K562 (cell line): ENCODE results near the gene ABRAXAS1. TPM values are rescaled to one million over a fixed set of nuclear protein-coding genes. Genes with fewer than 3 reads are reported as not detected.
A peak's percentile ranks its signal among the peaks of the same experiment; 100 is the strongest.

ENCODE experiments used
- GATAD2B ChIP-seq: fragments of 450-650 bp; IDR thresholded peaks from 2 replicates; pipeline ENCODE4 v1.6.1; 2017; ENCODE audit warnings: mild to moderate bottlenecking, borderline replicate concordance
- SMAD4 ChIP-seq: fragments of 250-450 bp; sonication (Bioruptor Pico); conservative IDR thresholded peaks from 2 replicates; pipeline ENCODE4 v1.8.0; 2021; ENCODE audit warnings: inconsistent platforms, mild to moderate bottlenecking, moderate library complexity
- ZBTB5 ChIP-seq: fragments of 450-650 bp; IDR thresholded peaks from 2 replicates; pipeline ENCODE4 v1.6.1; 2017; ENCODE audit warnings: antibody characterized with exemption
- ZNF318 ChIP-seq, 2 experiments: fragments of 450-650 bp; IDR thresholded peaks; 2 replicates each; pipeline ENCODE4 v1.6.1; 2016; ENCODE audit warnings: mild to moderate bottlenecking in 2 of 2, borderline replicate concordance in 1 of 2, low read depth in 1 of 2, moderate library complexity in 1 of 2
- ZNF324 ChIP-seq: fragments of 250-450 bp; sonication (Bioruptor Pico); IDR thresholded peaks from 2 replicates; pipeline ENCODE4 v1.4.0; 2020; ENCODE audit warnings: mild to moderate bottlenecking
- polyA plus RNA-seq, 8 experiments: library from polyadenylated mRNA; depleted of rRNA in 4 of 8; stranded (reverse) in 5 of 8; unstranded in 3 of 8; fragments of >200 nt; fragmentation: Nextera tagmentation in 2 of 8; fragmentation: Illumina TruSeq in 1 of 8; extraction: Ambion mirVana in 2 of 8; extraction: Trizol in 1 of 8; gene quantifications; 2 replicates each; pipeline versions ENCODE4 v1.2.1 to v1.2.3, GENCODE V29; 2011 to 2014; ENCODE audit warnings: inconsistent platforms in 1 of 8, missing spikeins in 1 of 8
- total RNA-seq, 7 experiments: library from RNA; depleted of rRNA in 6 of 7; stranded (reverse); fragments of >200 nt in 6 of 7; fragmentation: Illumina TruSeq in 2 of 7; extraction: Trizol in 2 of 7; gene quantifications; 2 replicates each; pipeline versions ENCODE4 v1.2.1 to v1.2.3, GENCODE V29; 2011 to 2021; ENCODE audit warnings: low replicate concordance in 1 of 7
- TF ChIP-seq, protein P1 (sequence below): conservative IDR thresholded peaks from 2 replicates; pipeline ENCODE4 v1.6.1; 2011; ENCODE audit warnings: low read depth, mild to moderate bottlenecking, low read length; ENCODE audit not compliant: control insufficient read depth

The ABRAXAS1 gene
- total and polyA plus RNA-seq, 9 of the 15 experiments (the other 6 are each of a cell fraction or from before 2014, with no cell fraction given), result 10.8 to 48.3 (median 22.1) TPM

DNA sequence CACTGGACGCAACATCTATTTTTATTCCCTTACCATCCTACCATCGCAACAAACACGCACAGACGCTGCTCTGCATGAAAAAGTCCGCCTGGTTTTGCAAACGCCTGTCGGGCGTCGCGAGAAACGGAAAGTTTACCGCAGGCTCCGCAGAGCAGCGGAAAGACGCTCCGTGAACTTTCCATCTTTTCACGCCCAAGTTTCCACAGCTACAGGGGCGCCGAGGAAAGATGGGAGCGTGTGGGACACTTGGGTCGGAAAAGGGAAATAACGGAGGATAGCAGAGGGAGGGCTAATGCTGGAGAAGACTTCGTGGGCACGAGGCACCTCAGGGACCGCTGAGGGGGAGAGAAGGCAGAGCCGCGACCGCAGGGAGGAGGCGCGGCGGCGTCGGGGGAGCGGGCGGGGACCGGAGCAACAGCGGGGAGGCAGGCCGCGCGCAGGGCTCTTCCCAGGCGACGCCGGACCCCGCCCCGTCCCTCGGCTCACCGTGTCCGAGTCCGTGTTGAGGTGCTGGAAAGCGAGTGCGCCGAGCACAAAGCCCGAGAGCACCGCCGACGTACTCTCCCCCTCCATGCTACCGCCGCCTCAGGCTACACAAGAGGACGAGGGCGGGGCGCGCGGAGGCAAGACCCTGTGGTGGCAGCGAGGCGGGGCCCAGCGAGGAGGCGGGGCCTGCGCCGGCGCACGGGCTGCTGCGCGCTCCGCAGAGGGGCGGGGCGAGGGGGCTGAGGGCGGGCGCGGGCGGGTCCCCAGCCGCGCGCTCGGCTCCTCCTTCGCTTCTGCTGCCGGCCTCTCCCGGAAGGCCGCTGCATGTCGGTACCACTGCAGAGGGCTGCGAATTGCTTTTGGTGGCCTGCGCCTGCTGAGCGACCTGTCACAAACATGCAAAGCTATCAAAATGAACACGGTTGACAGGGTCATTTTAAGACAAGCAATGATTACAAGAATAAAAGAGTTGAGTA is at the start of gene ABRAXAS1 (continued):
- no peak for TF ChIP-seq ZNF318 (IDR thresholded peaks at IDR 0.05; ENCODE audit: borderline replicate concordance in 1 of 2, low read depth in 1 of 2)
- no peak for TF ChIP-seq GATAD2B
- no peak for TF ChIP-seq ZNF324 (CRISPR knock-in tag)
- TF ChIP-seq SMAD4 (CRISPR knock-in tag), result peak; percentile 58; the same call in 1 of the 2 replicates
- no peak for TF ChIP-seq ZBTB5
- TF ChIP-seq, protein P1, sequence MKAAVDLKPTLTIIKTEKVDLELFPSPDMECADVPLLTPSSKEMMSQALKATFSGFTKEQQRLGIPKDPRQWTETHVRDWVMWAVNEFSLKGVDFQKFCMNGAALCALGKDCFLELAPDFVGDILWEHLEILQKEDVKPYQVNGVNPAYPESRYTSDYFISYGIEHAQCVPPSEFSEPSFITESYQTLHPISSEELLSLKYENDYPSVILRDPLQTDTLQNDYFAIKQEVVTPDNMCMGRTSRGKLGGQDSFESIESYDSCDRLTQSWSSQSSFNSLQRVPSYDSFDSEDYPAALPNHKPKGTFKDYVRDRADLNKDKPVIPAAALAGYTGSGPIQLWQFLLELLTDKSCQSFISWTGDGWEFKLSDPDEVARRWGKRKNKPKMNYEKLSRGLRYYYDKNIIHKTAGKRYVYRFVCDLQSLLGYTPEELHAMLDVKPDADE, result peak; percentile 46; the same call in 1 of the 2 replicates
